Activated CD8-positive, alpha-beta memory T cell treated with anti-CD3 and anti-CD28 coated beads for 36 hours (primary cell): ENCODE results near the gene AJM1. TPM values are rescaled to one million over a fixed set of nuclear protein-coding genes. Genes with fewer than 3 reads are reported as not detected.
"Not testable (repeated sequence)": the region's sequence is repeated elsewhere in the genome, so short reads cannot be mapped to it uniquely, and the experiment has no call there.

Experiments
- CTCF ChIA-PET: fragments of 350-600 bp; sonication (Branson Sonifier 250); formaldehyde crosslinking; loops from one replicate; lab custom pipeline; 2021; ENCODE audit warnings: antibody characterized with exemption; lab: Charles Lee
- POLR2A ChIA-PET: fragments of 350-600 bp; sonication (Branson Sonifier 250); formaldehyde crosslinking; loops from one replicate; lab custom pipeline; 2021; ENCODE audit warnings: antibody characterized with exemption; lab: Charles Lee
- total RNA-seq, 2 experiments: library from RNA; stranded (reverse); gene quantifications; one replicate each; pipeline ENCODE4 v1.2.3, GENCODE V29; 2021

The AJM1 gene
- total RNA-seq, 2 experiments from 2014 or later, result 3.8 to 3.9 TPM

DNA sequence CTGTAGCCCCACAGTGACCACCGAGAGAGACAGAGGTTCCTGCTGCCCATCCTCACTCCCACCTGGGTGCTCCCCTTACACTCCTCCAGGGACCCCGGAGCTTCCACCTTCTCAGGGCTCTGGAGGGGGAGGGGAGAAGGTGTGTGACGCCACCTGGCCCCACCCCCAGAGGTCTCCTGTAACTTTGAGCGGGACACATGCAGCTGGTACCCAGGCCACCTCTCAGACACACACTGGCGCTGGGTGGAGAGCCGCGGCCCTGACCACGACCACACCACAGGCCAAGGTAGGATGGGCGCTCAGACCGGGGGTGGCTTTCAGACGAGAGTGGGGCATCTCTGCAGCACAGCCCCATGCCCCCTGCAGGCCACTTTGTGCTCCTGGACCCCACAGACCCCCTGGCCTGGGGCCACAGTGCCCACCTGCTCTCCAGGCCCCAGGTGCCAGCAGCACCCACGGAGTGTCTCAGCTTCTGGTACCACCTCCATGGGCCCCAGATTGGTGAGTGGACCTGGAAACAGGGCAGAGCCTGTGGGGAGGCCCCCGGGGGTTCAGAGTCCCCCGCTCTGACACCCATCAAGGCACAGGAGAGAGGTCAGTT, 14.4 kb downstream of the AJM1 start:
- CTCF ChIA-PET, result interaction anchor here (0.9 to 1.5 kb wide), 4 partner anchors 11 to 178 kb away, joined by 3 read pairs; partner anchors contain the start of gene AJM1
- POLR2A ChIA-PET, result interaction anchor here (0.9 kb wide), 1 partner anchor 9 kb away, joined by 3 read pairs; no protein-coding TSS in a partner anchor

DNA sequence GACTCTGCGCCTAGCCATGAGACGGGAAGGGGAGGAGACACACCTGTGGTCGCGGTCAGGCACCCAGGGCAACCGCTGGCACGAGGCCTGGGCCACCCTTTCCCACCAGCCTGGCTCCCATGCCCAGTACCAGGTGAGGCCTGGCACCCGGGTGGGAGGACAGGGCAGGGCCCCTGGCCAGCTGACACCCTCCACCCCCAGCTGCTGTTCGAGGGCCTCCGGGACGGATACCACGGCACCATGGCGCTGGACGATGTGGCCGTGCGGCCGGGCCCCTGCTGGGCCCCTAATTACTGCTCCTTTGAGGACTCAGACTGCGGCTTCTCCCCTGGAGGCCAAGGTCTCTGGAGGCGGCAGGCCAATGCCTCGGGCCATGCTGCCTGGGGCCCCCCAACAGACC, 14.9 kb downstream of the AJM1 start:
- ChIA-PET CTCF (interaction anchor here (1.0 to 1.5 kb wide), 3 partner anchors 11 to 80 kb away, joined by 3 read pairs; partner anchors contain the start of gene AJM1), POLR2A (no interaction called here)

DNA sequence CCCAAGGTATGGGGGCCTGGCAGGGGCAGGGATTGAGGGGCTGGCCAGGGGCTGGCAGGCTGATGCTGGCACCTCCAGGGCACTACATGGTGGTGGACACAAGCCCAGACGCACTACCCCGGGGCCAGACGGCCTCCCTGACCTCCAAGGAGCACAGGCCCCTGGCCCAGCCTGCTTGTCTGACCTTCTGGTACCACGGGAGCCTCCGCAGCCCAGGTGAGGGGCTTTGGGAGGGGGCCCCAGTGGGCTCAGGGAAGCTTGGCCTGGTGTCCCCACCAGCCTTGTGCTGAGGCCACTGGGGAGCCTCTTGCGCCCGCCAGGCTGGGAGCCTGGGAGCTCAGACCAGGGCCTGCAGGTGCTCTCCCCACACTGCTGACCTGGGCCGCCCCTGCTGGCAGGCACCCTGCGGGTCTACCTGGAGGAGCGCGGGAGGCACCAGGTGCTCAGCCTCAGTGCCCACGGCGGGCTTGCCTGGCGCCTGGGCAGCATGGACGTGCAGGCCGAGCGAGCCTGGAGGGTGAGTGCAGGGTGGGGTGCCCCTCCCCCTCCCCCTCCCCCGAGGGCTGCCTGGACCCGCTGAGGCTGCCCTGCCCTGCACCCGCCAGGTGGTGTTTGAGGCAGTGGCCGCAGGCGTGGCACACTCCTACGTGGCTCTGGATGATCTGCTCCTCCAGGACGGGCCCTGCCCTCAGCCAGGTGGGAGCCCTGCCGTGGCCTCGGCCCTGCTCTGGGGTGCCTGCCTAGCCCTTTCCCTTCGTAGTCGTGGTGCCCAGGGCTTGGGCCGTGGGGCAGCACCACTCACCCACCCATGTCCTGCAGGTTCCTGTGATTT, 15.5 kb downstream of the AJM1 start:
- CTCF ChIA-PET, result no interaction called here
- POLR2A ChIA-PET, result no interaction called here

DNA sequence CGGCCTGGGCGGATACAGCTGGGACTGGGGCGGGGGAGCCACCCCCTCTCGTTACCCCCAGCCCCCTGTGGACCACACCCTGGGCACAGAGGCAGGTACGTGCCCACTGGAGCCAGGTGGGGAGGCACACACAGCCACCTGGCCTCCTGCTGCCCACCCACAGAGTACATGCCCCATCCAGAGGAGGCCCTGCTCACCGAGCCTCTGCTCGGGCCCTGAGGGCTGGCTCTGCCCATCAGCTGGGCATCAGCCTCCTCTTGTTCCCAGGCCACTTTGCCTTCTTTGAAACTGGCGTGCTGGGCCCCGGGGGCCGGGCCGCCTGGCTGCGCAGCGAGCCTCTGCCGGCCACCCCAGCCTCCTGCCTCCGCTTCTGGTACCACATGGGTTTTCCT, 16.2 kb downstream of the AJM1 start:
- POLR2A ChIA-PET, result interaction anchor here (1.0 kb wide), 1 partner anchor 44 kb away, joined by 3 read pairs; no protein-coding TSS in a partner anchor
- CTCF ChIA-PET, result no interaction called here

DNA sequence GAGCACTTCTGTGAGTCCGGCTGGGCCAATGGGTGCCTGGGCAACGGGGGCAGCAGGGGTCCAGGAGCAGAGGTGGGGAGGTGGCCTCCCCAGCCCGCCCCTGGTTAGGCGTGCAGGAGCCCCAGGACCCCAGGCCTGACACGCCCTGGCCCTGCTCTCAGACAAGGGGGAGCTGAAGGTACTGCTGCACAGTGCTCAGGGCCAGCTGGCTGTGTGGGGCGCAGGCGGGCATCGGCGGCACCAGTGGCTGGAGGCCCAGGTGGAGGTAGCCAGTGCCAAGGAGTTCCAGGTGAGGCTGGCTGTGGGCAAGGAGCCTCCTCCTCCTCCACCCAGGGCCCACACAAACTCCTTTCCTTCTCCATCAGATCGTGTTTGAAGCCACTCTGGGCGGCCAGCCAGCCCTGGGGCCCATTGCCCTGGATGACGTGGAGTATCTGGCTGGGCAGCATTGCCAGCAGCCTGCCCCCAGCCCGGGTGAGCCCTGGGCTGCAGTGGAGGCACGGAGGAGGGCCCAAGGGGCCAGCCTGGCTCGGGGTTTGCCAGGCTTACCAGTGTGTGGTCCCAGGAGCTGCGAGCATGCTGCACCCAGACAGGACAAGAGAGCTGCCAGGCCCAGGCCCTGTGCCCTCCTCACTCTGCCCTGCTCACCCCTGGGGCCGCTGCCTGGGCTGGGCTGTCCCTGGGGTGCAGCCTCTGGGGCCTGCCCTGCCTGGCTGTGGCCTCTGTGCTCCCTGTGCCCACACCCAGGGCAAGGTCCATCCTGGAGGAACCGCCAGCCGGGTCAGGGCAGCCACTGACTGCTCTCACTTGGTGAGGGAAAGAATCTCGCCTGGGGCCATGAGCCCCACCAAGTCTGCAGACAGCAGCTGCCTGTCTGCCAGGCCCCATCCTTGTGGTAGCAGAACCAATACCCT, 16.8 kb downstream of the AJM1 start:
- CTCF ChIA-PET, result interaction anchor here (1.0 kb wide), 1 partner anchor 19 kb away, joined by 4 read pairs; no protein-coding TSS in a partner anchor
- POLR2A ChIA-PET, result interaction anchor here (0.6 to 1.4 kb wide), 3 partner anchors 12 to 134 kb away, joined by 3 to 4 read pairs (median 3); no protein-coding TSS in a partner anchor

DNA sequence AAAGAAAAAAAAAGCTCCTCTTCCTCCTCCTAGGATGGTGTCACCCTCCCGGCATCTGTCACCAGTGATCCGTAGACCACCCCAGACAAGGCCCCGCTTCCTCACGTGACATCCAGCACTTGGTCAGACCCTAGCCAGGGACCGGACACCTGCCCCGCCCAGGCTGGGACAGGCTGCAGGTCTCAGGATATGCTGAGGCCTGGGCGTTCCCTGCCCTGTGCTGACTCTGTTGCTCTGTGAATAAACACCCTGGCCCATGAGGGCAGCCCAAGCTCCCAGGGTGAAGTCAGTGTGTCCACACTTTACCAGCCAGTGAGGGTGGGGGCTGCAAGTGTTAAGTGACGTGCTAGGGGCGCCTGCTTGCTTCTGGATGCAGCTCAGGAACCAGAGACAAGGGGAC, 18.3 kb downstream of the AJM1 start:
- ChIA-PET CTCF (interaction anchor here (1.0 to 1.5 kb wide), 3 partner anchors 10 to 22 kb away, joined by 3 to 5 read pairs (median 4); partner anchors contain the start of gene AJM1), POLR2A (interaction anchor here (0.6 to 1.4 kb wide), 2 partner anchors 12 to 13 kb away, joined by 4 to 7 read pairs; no protein-coding TSS in a partner anchor)

DNA sequence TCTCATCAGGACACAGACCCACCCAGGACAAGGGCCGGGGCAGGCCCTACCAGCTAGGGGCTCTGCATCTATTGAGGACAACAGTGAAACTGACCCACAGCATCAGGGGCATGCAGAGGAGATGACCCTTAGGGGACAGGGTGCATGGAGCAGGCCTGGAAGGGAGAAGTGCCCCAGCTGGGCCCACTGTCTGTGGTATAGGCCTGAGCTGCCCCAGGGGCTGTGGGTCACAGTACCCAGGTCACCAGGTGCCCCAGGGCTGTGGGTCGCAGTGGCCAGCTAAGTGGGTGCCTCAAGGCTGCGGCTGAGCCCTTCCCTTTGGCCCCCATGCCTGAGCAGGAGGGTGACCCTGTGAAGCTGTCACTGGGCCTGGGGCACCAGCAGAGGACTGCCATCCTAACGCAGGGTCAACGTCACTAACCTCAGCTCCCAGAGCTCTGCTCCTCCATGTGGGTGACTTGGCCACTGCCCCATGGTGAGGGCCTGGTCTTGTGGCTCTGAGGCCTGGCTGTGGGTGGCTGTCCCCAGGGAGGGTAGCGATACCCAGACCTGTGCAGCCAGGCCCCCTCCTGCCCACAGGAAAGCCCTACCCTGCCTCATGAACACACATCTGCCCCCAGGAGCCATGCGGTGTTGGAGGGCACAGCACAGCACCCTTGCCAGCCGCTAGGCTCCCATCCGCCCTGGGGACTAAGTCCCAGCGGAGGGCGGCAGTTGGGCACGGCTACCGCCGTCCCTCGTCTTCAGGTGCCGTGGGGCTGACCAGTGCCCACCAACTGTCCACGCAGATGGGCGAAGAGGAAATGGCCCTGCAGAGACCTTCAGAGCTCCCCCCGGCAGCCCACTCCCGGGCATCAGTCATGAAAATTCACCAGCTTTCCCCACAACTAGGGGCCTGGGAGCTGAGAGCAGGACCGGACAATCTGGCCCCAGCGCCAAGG, 18.9 kb downstream of the AJM1 start:
- POLR2A ChIA-PET, result interaction anchor here (0.5 to 1.4 kb wide), 3 partner anchors 13 to 83 kb away, joined by 4 to 6 read pairs (median 5); no protein-coding TSS in a partner anchor
- CTCF ChIA-PET, result interaction anchor here (1.0 to 1.5 kb wide), 3 partner anchors 11 to 21 kb away, joined by 3 to 5 read pairs (median 4); partner anchors contain the start of gene AJM1

DNA sequence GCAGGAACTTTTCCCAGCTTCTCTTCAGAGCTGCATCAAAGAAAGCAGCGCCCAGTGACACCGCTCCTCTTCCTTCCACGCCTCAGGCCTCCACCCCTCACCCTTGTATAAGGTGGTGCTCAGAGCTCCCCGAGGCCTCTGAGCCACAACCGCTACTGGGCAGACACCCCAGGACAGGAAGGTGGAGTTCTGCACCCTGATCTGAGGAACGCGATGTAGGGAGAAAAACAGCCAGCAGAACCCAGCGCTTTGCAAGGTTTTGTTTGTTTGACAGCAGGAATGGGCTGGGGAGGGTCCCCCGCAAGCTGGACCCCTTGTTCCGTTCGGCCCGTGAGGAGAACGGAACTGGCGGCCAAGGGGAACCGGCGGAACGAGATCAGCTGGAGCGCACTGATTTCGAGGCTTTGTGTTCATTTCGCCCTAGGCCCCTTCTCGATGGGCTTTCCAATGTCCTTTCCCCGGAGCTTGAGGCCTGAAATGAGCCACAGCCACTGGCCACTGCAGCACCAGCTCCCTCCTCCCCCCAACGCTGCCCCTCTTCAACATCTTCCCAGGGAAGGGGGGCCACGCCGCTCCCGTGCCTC, 19.7 kb downstream of the AJM1 start:
- ChIA-PET CTCF (interaction anchor here (0.9 to 1.1 kb wide), 3 partner anchors 10 to 21 kb away, joined by 3 to 5 read pairs (median 4); partner anchors contain the start of gene AJM1), POLR2A (interaction anchor here (0.5 to 1.3 kb wide), 2 partner anchors 14 to 82 kb away, joined by 5 to 6 read pairs; no protein-coding TSS in a partner anchor)

DNA sequence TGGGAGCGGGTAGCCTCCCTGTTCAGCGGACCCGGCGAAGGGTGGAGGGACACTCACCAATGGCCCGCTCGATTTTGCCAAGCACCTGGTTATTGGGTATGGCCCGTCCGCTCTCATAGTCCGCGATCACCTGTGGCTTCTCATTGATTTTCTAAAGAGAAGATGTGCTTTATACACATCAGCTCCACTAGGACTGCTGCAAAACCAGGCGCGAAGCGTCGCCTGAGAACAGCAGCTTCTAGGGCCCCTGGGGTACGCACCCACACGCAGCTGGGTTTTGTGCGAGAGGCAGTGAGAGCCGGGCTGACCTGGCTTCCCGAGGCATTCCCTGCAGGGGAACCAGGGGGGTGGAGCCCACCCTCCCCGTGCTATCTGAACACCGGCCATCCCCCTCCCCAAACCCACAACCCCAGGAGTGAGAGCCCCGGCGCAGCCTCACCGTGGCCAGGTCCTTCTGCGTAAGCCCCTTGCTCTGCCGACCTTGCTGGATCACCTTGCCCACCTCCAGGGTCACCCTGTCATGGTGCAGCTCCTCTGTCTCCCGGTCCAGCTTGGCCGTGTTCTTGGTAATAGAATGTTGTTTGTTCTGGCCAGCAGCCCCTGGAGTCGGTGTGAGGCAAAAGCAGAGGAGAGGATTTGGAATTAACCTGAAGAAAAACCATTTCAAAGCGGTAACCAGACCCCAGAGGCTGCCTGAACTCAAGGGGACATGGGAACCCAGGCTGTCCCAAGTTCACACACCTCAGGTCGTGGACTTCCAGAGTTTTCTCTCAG, 20.8 kb downstream of the AJM1 start:
- POLR2A ChIA-PET, result interaction anchor here (1.7 kb wide), 1 partner anchor 19 kb away, joined by 7 read pairs; no protein-coding TSS in a partner anchor
- CTCF ChIA-PET, result interaction anchor here (0.9 to 1.0 kb wide), 2 partner anchors 9 to 19 kb away, joined by 3 to 4 read pairs; no protein-coding TSS in a partner anchor

DNA sequence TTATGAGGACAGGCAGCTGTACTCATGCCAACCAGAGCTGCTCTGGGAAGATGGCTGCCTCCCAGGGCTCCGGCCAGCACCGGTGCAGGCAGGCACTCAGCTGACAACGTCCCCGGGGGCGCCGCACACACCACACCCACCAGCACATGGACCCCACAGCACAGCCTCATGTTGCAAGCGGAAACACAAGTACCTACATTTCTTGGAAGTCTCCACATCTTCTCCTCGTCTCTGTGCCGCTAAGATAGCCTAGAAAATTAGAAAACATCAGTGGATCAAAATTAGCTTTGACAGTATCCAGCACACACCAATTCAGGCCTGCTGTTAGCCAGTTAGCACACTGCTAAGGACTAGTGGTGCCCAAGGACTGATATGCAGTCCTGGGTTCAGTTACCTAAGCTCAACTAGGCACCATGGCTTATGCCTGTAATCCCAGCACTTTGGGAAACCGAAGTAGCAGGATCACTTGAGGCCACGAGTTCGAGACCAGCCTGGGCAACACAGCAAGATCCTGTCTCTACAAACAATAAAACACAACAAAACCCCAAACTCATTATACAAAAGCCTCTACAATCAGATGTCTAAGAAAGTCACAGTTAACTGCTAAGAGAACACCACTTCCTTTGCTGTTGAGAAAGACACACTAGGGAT, 21.5 kb downstream of the AJM1 start:
- CTCF ChIA-PET, result interaction anchor here (0.7 kb wide), 1 partner anchor 327 kb away, joined by 3 read pairs; no protein-coding TSS in a partner anchor
- POLR2A ChIA-PET, result interaction anchor here (1.7 kb wide), 1 partner anchor 18 kb away, joined by 7 read pairs; no protein-coding TSS in a partner anchor

DNA sequence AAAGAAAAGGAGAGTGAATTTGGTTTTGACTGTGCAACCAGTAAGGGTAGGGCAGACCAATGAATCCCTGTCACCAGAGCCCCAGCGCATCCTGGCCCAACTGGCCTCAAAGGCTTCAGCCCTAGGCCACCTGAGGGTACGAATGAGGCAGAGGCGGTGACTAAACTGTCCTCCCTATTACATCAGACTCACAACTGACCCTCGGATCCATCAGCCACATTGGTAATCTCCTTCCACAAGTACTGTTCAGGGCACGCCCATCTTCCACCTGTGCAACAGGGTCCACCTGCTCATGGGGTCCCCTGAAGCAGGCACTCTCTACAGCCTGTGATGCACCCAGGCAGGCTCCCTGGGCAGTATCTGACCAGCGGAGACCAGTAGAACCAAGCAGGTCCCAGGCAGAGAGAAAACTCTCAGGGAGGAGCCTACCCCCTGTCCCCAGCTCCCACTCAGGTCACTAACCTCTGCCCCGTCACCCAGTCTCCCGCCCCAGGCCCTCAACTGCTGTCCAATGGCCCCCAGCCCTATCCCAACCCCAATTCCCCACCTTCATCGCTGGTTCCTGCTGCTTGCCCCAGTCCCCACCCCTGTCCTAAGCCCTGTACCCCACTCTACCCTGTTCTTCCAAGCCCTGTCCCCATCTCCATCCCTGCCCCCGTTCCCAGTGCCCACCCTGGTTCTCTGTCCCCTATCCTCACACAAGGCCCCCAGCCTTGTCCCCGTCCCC, 22.9 kb downstream of the AJM1 start:
- POLR2A ChIA-PET, result interaction anchor here (1.7 kb wide), 1 partner anchor 17 kb away, joined by 7 read pairs; no protein-coding TSS in a partner anchor
- CTCF ChIA-PET, result no interaction called here

DNA sequence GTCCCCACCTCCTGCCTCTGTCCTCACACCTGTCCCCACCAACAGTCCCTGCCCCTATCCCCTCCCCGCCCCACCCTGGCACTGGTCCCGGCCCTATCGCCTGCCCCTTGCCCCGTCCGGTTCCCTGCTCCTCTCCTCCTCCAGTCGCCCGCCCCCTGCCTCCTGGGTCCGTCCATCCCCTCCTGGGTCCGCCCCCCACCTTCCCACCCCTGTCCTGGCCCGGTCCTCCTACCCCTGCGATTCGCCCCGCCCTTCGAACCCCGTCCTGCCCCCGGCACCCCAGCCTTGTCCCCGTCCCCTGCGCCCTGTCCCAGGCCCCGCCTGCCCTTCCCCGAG, 23.5 kb downstream of the AJM1 start:
- CTCF ChIA-PET, result no interaction called here
- POLR2A ChIA-PET, result interaction anchor here (0.6 to 1.9 kb wide), 3 partner anchors 15 to 45 kb away, joined by 3 to 8 read pairs (median 4); no protein-coding TSS in a partner anchor

DNA sequence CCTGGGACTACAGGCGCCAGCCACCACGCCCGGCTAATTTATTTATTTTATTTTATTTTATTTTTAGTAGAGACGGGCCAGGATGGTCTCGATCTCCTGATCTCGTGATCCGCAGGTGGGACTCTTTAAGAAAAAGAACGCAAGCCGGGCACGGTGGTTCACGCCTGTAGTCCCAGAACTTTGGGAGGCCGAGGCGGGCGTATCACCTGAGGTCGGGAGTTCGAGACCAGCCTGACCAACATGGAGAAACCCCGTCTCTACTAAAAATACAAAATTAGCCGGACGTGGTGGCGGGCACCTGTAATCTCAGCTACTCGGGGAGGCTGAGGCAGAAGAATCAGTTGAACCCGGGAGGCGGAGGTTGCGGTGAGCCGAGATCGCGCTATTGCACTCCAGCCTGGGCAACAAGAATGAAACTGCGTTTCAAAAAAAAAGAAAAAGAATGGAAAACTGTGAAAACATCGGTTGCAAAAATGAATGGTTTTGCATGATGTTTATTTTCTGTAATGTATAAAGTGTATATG, 24.7 kb downstream of the AJM1 start:
- CTCF ChIA-PET, result not testable (repeated sequence)
- POLR2A ChIA-PET, result interaction anchor here (1.9 kb wide), 1 partner anchor 14 kb away, joined by 8 read pairs; no protein-coding TSS in a partner anchor

DNA sequence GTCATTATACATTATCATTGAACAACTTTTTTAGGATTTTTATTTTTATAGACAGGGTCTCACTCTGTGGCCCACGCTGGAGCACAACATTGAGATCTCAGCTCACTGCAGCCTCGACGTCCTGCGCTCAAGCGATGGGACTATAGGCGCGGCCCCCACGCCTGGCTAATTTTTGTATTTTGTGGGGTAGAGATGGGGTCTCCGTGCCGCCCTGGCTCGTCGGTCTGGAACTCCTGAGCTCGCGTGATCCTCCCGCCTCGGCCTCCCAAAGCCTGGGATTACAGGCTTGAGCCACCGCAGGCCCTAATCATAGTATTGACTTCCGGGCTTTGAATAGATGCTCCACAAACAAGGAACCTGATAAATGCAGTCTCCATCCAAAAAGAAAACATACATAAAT, 25.2 kb downstream of the AJM1 start:
- ChIA-PET POLR2A (interaction anchor here (1.9 kb wide), 1 partner anchor 14 kb away, joined by 8 read pairs; no protein-coding TSS in a partner anchor), CTCF (no interaction called here)
